Lung (tissue), 12 donors: ENCODE measurements around the gene SFXN5. TPM values are rescaled to one million over a fixed set of nuclear protein-coding genes. Genes with fewer than 3 reads are reported as not detected.
A peak's percentile ranks its signal among the peaks of the same experiment; 100 is the strongest.

Source experiments
- ATAC-seq: fragments of 200-7000 bp; cut with Tn5 transposase; one replicate; pipeline ENCODE4 v1.9.1; 2020; ENCODE audit warnings: moderate number of reproducible peaks; ENCODE audit not compliant: insufficient read depth, low FRiP score
- DNase-seq, 3 donors: peaks; one replicate each; pipeline ENCODE4 v3.0.0-alpha.2; 2013 to 2017
- H3K27ac ChIP-seq, 2 donors: one replicate each; pipeline ENCODE4 v1.5.1; 2013; ENCODE audit warnings: mild to moderate bottlenecking in 2 of 2, moderate library complexity in 2 of 2, control low read depth in 1 of 2, inconsistent platforms in 1 of 2, low read depth in 1 of 2, low read length in 1 of 2
- H3K27me3 ChIP-seq, 3 donors: one replicate each; pipeline ENCODE4 v1.5.1; 2013; ENCODE audit warnings: low read length in 2 of 3; ENCODE audit not compliant: control insufficient read depth in 3 of 3, insufficient read depth in 3 of 3
- H3K36me3 ChIP-seq, 4 donors: one replicate each; pipeline ENCODE4 v1.5.1; 2013; ENCODE audit warnings: low read length in 4 of 4, mild to moderate bottlenecking in 1 of 4, moderate library complexity in 1 of 4; ENCODE audit not compliant: control insufficient read depth in 4 of 4, insufficient read depth in 4 of 4
- H3K4me1 ChIP-seq, 5 donors: one replicate each; pipeline ENCODE4 v1.5.1; 2013; ENCODE audit warnings: low read length in 5 of 5, mild to moderate bottlenecking in 2 of 5, moderate library complexity in 1 of 5; ENCODE audit not compliant: control insufficient read depth in 5 of 5, insufficient read depth in 5 of 5
- H3K4me3 ChIP-seq: one replicate; pipeline ENCODE4 v1.5.1; 2013; ENCODE audit warnings: mild to moderate bottlenecking, control low read depth, moderate library complexity
- H3K9ac ChIP-seq, 2 donors: one replicate each; pipeline ENCODE4 v1.5.1; 2013; ENCODE audit warnings: low read length in 2 of 2, control low read depth in 1 of 2; ENCODE audit not compliant: insufficient read depth in 1 of 2
- H3K9me3 ChIP-seq, 4 donors: one replicate each; pipeline ENCODE4 v1.5.1; 2013; ENCODE audit warnings: low read length in 3 of 4, mild to moderate bottlenecking in 1 of 4, moderate library complexity in 1 of 4; ENCODE audit not compliant: control insufficient read depth in 4 of 4, insufficient read depth in 3 of 4
- WGBS, 2 donors: extraction: QIAGEN DNeasy Blood & Tissue Kit; methylation state at CpG; one replicate each; pipeline ENCODE4 v1.1.7; 2013; 5-methylcytosine and 5-hydroxymethylcytosine counted together
- polyA plus RNA-seq, 2 donors: library from polyadenylated mRNA; stranded (reverse); fragments of 200-250 nt; gene quantifications; one replicate each; pipeline ENCODE4 v1.2.1, GENCODE V29; 2013
- total RNA-seq, 2 donors: library from RNA; depleted of rRNA in 1 of 2; stranded (reverse); fragments of >200 nt in 1 of 2; gene quantifications; one replicate each; pipeline ENCODE4 v1.2.1, GENCODE V29; 2014 to 2021
- TF ChIP-seq, protein P1 (sequence below): IDR thresholded peaks from 2 replicates; pipeline ENCODE4 v1.5.1; 2012; ENCODE audit warnings: mild to moderate bottlenecking; ENCODE audit errors: control extremely low read depth, extremely low read depth
- donor health status: control.
- donor health status: control.
- donor health status: Bipolar disorder and iron deficiency.
- donor health status: healthy.
- donor health status: DM: yes; HTN: yes; CAD: no.

SFXN5 gene
- total and polyA plus RNA-seq, 4 donors, result 8.3 to 15.6 (median 9.6) TPM

DNA sequence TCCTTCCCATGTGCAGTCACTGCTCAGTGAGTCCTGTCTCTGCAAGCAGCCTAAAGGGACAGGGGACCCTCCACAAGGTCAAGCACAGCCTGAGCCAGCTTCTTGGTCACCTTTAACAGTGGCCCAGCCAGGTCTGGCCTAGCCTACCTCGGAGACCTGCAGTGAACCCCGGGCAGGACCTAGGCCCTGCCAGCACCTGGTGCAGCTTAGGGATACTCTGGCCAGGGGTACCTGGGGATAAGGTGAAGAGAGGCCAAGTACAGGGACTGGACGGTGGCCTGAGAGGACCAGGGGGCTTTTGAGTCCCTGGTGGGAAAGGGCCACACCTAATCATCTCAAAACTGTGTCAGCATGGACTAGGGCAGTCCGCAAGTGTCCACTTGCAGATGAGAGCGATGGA, 86.4 kb downstream of the SFXN5 start:
- peaks cover 0 to 10% (median 2%) of the 10 kb centered on the region in 4 donors for H3K36me3 ChIP-seq
- H3K4me1 ChIP-seq, result peaks cover 0 to 13% (median 0%) of the 10 kb centered on the region in 5 donors
- H3K27ac ChIP-seq, result no peak overlapping the region
- H3K4me3 ChIP-seq, result no peak overlapping the region
- TF ChIP-seq, protein P1, sequence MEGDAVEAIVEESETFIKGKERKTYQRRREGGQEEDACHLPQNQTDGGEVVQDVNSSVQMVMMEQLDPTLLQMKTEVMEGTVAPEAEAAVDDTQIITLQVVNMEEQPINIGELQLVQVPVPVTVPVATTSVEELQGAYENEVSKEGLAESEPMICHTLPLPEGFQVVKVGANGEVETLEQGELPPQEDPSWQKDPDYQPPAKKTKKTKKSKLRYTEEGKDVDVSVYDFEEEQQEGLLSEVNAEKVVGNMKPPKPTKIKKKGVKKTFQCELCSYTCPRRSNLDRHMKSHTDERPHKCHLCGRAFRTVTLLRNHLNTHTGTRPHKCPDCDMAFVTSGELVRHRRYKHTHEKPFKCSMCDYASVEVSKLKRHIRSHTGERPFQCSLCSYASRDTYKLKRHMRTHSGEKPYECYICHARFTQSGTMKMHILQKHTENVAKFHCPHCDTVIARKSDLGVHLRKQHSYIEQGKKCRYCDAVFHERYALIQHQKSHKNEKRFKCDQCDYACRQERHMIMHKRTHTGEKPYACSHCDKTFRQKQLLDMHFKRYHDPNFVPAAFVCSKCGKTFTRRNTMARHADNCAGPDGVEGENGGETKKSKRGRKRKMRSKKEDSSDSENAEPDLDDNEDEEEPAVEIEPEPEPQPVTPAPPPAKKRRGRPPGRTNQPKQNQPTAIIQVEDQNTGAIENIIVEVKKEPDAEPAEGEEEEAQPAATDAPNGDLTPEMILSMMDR, result no peak
- WGBS, 2 donors, result 93 to 94% methylated on average over 5 of the region's 5 CpGs
- ATAC-seq, result no peak
- no peak overlapping the region for H3K9ac ChIP-seq
- no peaks in the 10 kb centered on the region for H3K27me3 ChIP-seq
- peaks cover 0 to 3% (median 0%) of the 10 kb centered on the region in 4 donors for H3K9me3 ChIP-seq
- no peak for DNase-seq

- Histone ChIP-seq H3K4me1 (peaks cover 0 to 14% (median 0%) of the 10 kb centered on the region in 5 donors), H3K27ac (peak overlapping the region in 1 of 2 donors; percentile 35), H3K4me3 (no peak overlapping the region), H3K27me3 (no peaks in the 10 kb centered on the region), H3K36me3 (peaks cover 0 to 10% (median 2%) of the 10 kb centered on the region in 4 donors), H3K9ac (no peak overlapping the region), H3K9me3 (peaks cover 0 to 3% (median 0%) of the 10 kb centered on the region in 4 donors)
- TF ChIP-seq, protein P1, result no peak
- ATAC-seq, result no peak
- peak in 1 of 3 donors; percentile 4 for DNase-seq
- WGBS, 2 donors, result 90 to 97% methylated on average over 7 of the region's 7 CpGs
Measured at GRCh38 chr2:72984172-72984671, 87.3 kb downstream of the SFXN5 start.

GRCh38 chr2:72983500-72984161, 87.9 kb downstream of the SFXN5 start:
- Histone ChIP-seq H3K4me1 (peaks cover 0 to 14% (median 0%) of the 10 kb centered on the region in 5 donors), H3K9me3 (peaks cover 0 to 3% (median 0%) of the 10 kb centered on the region in 4 donors), H3K4me3 (no peak overlapping the region), H3K27ac (peak overlapping the region in 1 of 2 donors; percentile 35), H3K27me3 (no peaks in the 10 kb centered on the region), H3K9ac (no peak overlapping the region), H3K36me3 (peaks cover 0 to 10% (median 2%) of the 10 kb centered on the region in 4 donors)
- 91 to 92% methylated on average over 10 of the region's 10 CpGs for WGBS, 2 donors
- TF ChIP-seq, protein P1, result no peak
- ATAC-seq (no peak), DNase-seq (no peak)
